Measurements from ENCODE around the gene BABAM2. TPM values are rescaled to one million over a fixed set of nuclear protein-coding genes. Genes with fewer than 3 reads are reported as not detected.

BABAM2 gene
- total and polyA plus RNA-seq, 2 experiments from 2014 or later: 17.8 to 21.5 TPM

DNA sequence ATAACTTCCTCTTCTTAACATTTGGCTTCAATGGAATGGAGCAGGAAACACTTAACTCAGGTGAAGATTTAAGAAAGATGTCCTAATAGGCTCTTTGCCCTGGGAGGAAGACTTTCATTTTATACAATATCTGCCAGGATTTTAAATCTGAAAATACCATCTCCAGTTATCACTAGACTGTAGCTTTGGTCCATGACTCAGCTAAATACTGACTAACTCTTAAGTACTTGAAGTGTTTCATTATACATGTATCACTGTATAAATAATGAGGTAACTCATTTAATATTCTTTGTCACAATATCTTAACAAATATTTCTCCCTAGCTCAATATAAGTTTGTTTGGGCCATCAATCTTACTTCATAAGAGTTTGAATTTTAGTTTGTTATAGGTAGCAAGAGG lies 35.1 kb upstream of the BABAM2 start (continued):
- TF ChIP-seq STAT1 (IDR thresholded peaks at IDR 0.05; ENCODE audit: unreplicated experiment) (no peak), ZNF114 (CRISPR knock-in tag; IDR thresholded peaks at IDR 0.05) (no peak), EZH2 (IDR thresholded peaks at IDR 0.05; ENCODE audit: low read depth, unreplicated experiment) (no peak), ZNF331 (CRISPR knock-in tag; IDR thresholded peaks at IDR 0.05; ENCODE audit: low read depth) (no peak), CREB1 (CRISPR knock-in tag; IDR thresholded peaks at IDR 0.05; ENCODE audit: low read depth) (no peak), POLR2AphosphoS5 (IDR thresholded peaks at IDR 0.05; ENCODE audit: low read depth) (no peak)
- TF ChIP-seq, protein P1, sequence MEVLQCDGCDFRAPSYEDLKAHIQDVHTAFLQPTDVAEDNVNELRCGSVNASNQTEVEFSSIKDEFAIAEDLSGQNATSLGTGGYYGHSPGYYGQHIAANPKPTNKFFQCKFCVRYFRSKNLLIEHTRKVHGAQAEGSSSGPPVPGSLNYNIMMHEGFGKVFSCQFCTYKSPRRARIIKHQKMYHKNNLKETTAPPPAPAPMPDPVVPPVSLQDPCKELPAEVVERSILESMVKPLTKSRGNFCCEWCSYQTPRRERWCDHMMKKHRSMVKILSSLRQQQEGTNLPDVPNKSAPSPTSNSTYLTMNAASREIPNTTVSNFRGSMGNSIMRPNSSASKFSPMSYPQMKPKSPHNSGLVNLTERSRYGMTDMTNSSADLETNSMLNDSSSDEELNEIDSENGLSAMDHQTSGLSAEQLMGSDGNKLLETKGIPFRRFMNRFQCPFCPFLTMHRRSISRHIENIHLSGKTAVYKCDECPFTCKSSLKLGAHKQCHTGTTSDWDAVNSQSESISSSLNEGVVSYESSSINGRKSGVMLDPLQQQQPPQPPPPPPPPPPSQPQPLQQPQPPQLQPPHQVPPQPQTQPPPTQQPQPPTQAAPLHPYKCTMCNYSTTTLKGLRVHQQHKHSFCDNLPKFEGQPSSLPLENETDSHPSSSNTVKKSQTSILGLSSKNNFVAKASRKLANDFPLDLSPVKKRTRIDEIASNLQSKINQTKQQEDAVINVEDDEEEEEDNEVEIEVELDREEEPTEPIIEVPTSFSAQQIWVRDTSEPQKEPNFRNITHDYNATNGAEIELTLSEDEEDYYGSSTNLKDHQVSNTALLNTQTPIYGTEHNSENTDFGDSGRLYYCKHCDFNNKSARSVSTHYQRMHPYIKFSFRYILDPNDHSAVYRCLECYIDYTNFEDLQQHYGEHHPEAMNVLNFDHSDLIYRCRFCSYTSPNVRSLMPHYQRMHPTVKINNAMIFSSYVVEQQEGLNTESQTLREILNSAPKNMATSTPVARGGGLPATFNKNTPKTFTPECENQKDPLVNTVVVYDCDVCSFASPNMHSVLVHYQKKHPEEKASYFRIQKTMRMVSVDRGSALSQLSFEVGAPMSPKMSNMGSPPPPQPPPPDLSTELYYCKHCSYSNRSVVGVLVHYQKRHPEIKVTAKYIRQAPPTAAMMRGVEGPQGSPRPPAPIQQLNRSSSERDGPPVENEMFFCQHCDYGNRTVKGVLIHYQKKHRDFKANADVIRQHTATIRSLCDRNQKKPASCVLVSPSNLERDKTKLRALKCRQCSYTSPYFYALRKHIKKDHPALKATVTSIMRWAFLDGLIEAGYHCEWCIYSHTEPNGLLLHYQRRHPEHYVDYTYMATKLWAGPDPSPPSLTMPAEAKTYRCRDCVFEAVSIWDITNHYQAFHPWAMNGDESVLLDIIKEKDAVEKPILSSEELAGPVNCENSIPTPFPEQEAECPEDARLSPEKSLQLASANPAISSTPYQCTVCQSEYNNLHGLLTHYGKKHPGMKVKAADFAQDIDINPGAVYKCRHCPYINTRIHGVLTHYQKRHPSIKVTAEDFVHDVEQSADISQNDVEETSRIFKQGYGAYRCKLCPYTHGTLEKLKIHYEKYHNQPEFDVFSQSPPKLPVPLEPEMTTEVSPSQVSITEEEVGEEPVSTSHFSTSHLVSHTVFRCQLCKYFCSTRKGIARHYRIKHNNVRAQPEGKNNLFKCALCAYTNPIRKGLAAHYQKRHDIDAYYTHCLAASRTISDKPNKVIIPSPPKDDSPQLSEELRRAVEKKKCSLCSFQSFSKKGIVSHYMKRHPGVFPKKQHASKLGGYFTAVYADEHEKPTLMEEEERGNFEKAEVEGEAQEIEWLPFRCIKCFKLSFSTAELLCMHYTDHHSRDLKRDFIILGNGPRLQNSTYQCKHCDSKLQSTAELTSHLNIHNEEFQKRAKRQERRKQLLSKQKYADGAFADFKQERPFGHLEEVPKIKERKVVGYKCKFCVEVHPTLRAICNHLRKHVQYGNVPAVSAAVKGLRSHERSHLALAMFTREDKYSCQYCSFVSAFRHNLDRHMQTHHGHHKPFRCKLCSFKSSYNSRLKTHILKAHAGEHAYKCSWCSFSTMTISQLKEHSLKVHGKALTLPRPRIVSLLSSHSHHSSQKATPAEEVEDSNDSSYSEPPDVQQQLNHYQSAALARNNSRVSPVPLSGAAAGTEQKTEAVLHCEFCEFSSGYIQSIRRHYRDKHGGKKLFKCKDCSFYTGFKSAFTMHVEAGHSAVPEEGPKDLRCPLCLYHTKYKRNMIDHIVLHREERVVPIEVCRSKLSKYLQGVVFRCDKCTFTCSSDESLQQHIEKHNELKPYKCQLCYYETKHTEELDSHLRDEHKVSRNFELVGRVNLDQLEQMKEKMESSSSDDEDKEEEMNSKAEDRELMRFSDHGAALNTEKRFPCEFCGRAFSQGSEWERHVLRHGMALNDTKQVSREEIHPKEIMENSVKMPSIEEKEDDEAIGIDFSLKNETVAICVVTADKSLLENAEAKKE (CRISPR knock-in tag; IDR thresholded peaks at IDR 0.05): no peak

- Mint-ChIP-seq H3K27ac (no peak overlapping the region), H3K27me3 (ENCODE audit: insufficient read depth, low read depth, poor library complexity) (no peaks in the 10 kb centered on the region), H3K9me3 (peaks cover 29% of the 10 kb centered on the region; the same call in 2 of the 3 replicates), H3K4me1 (no peaks in the 10 kb centered on the region), H3K4me3 (no peak overlapping the region), H3K36me3 (ENCODE audit: low read depth) (no peaks in the 10 kb centered on the region)
- no peaks in the 10 kb centered on the region for H3K79me2 ChIP-seq (replicated peaks; ENCODE audit: insufficient read depth)
- H3K27ac ChIP-seq (ENCODE audit: low read depth): no peak overlapping the region
- no peaks in the 10 kb centered on the region for H4K20me1 ChIP-seq (replicated peaks; ENCODE audit: insufficient read depth)
- DNase-seq (ENCODE audit: low spot score) (no peak), ATAC-seq (no peak)
- H3K4me3 ChIP-seq: no peak overlapping the region
- no peaks in the 10 kb centered on the region for H3K27me3 ChIP-seq (ENCODE audit: insufficient read depth)
- no peak overlapping the region for H3K4me2 ChIP-seq
- H3F3A ChIP-seq (replicated peaks; ENCODE audit: low read depth): no peaks in the 10 kb centered on the region
- 0 out of 2 replicates have a peak, but pooled peaks cover 6% of the 10 kb centered on the region for H3K9me2 ChIP-seq (ENCODE audit: insufficient read depth)
- no peaks in the 10 kb centered on the region for H3K4me1 ChIP-seq (ENCODE audit: insufficient read depth)
- no peak overlapping the region for H2AFZ ChIP-seq
- no peaks in the 10 kb centered on the region; the same call in 1 of the 2 replicates for H3K36me3 ChIP-seq (ENCODE audit: insufficient read depth)
- TF ChIP-seq CTCF (conservative IDR thresholded peaks at IDR 0.05; ENCODE audit: low read depth in 2 of 2): no peak
- no peak for TF ChIP-seq ZNF114 (CRISPR knock-in tag; IDR thresholded peaks at IDR 0.05)
- TF ChIP-seq NANOG (IDR thresholded peaks at IDR 0.05; ENCODE audit: borderline replicate concordance): no peak
- TF ChIP-seq, protein P1 (CRISPR knock-in tag; IDR thresholded peaks at IDR 0.05): no peak
Measured at GRCh38 chr2:27856386-27856785, 34.1 kb upstream of the BABAM2 start.
